ENCODE measurements around the gene ZNF669.
"Not testable (repeated sequence)": the region's sequence is repeated elsewhere in the genome, so short reads cannot be mapped to it uniquely, and the experiment has no call there.

DNA sequence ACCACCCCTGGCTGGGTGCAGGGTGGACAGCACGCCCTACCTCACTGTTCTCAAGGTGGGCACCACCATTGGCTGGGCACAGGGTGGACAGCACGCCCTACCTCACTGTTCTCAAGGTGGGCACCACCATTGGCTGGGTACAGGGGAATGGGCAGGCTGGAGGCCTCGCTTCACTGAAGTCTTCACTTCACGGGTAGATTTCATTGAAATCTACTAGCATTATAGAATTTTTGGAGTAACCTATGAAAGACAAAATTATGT, 16.2 kb upstream of the ZNF669 start:
- not testable (repeated sequence) for TF ChIP-seq EZH2 (IDR thresholded peaks at IDR 0.05; ENCODE audit: low read depth, unreplicated experiment); CTCF (conservative IDR thresholded peaks at IDR 0.05; ENCODE audit: low read depth in 2 of 2); POLR2AphosphoS5 (IDR thresholded peaks at IDR 0.05; ENCODE audit: low read depth); EZH2phosphoT487 (IDR thresholded peaks at IDR 0.05; ENCODE audit: unreplicated experiment); REST (IDR thresholded peaks at IDR 0.05; ENCODE audit: unreplicated experiment); CREB1 (CRISPR knock-in tag; IDR thresholded peaks at IDR 0.05; ENCODE audit: low read depth); ZNF331 (CRISPR knock-in tag; IDR thresholded peaks at IDR 0.05; ENCODE audit: low read depth)
- TF ChIP-seq, protein P1, sequence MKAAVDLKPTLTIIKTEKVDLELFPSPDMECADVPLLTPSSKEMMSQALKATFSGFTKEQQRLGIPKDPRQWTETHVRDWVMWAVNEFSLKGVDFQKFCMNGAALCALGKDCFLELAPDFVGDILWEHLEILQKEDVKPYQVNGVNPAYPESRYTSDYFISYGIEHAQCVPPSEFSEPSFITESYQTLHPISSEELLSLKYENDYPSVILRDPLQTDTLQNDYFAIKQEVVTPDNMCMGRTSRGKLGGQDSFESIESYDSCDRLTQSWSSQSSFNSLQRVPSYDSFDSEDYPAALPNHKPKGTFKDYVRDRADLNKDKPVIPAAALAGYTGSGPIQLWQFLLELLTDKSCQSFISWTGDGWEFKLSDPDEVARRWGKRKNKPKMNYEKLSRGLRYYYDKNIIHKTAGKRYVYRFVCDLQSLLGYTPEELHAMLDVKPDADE (IDR thresholded peaks at IDR 0.05) = not testable (repeated sequence)
